Nephron (organoid): ENCODE results near the gene IQCH.

Experiments
- H3K27ac Mint-ChIP-seq, 3 experiments: 2 replicates each; pipeline ENCODE4 v1.8.0; 2020; ENCODE audit warnings: mixed read lengths in 3 of 3, mild to moderate bottlenecking in 2 of 3, moderate library complexity in 1 of 3
- H3K27me3 Mint-ChIP-seq: 2 replicates; pipeline ENCODE4 v1.8.0; 2021; ENCODE audit warnings: low read depth, mild to moderate bottlenecking, moderate library complexity, mixed read lengths
- H3K36me3 Mint-ChIP-seq: 2 replicates; pipeline ENCODE4 v1.8.0; 2020; ENCODE audit warnings: low read depth, mixed read lengths
- H3K4me1 Mint-ChIP-seq: 2 replicates; pipeline ENCODE4 v1.8.0; 2020; ENCODE audit warnings: mixed read lengths
- H3K4me3 Mint-ChIP-seq, 3 experiments: 2 replicates each; pipeline ENCODE4 v1.8.0; 2020; ENCODE audit warnings: mild to moderate bottlenecking in 3 of 3, mixed read lengths in 3 of 3, moderate library complexity in 2 of 3
- H3K9me3 Mint-ChIP-seq: 2 replicates; pipeline ENCODE4 v1.8.0; 2020; ENCODE audit warnings: mixed read lengths
- TF ChIP-seq, protein P1 (sequence below), 3 experiments: fragments of 200-600 bp; sonication (generic); IDR thresholded peaks; one replicate each; pipeline ENCODE4 v1.5.0; 2021; ENCODE audit warnings: antibody characterized with exemption in 3 of 3; ENCODE audit not compliant: unreplicated experiment in 3 of 3

Gene IQCH

DNA sequence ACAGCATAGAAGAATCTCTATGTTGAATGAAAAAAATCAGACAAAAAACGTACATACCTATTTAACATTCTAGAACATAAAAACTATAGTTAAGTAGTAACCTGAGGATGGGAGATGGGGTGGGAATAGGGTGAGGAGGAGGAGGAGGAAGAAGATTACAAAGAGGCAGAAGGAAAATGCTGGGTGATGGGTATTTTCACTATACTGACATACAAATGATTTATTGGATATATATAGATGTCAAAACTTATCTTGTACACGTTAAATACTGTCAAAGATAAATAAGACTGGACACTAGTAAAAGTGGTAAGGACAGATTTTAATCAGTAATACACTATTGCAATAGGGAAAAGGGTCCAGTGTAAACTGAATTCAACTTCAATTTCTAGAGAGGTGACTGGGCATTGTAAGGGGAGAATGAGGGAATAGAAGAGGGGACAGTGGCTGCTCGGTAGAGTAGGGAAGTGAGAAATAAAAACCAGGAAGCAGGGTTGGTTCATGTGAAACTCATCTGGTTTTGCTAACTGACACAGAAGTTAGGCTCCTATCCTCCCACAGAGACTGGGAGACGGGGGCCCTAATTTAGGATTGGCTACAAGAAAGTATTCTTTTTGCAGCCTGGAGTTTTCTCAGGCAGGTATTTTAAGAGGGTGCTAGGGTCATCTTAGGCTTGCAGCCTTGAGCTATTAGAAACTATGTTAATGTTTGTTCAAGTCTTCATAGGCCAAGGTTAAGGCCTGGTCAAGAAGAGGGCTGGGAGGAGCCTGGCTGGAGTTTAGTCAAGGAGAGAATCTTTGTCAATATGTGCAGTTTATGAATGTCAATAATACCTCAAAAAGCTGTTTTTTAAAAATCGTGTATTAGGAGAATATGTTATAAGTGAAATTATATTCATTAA, 251.3 kb downstream of the IQCH start:
- H3K4me1 Mint-ChIP-seq = no peaks in the 10 kb centered on the region
- H3K4me3 Mint-ChIP-seq = no peak overlapping the region
- TF ChIP-seq, protein P1, sequence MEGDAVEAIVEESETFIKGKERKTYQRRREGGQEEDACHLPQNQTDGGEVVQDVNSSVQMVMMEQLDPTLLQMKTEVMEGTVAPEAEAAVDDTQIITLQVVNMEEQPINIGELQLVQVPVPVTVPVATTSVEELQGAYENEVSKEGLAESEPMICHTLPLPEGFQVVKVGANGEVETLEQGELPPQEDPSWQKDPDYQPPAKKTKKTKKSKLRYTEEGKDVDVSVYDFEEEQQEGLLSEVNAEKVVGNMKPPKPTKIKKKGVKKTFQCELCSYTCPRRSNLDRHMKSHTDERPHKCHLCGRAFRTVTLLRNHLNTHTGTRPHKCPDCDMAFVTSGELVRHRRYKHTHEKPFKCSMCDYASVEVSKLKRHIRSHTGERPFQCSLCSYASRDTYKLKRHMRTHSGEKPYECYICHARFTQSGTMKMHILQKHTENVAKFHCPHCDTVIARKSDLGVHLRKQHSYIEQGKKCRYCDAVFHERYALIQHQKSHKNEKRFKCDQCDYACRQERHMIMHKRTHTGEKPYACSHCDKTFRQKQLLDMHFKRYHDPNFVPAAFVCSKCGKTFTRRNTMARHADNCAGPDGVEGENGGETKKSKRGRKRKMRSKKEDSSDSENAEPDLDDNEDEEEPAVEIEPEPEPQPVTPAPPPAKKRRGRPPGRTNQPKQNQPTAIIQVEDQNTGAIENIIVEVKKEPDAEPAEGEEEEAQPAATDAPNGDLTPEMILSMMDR (IDR thresholded peaks at IDR 0.05; ENCODE audit: unreplicated experiment in 3 of 3) = no peak
- H3K27me3 Mint-ChIP-seq = no peaks in the 10 kb centered on the region
- no peak overlapping the region for H3K27ac Mint-ChIP-seq
- H3K9me3 Mint-ChIP-seq = no peaks in the 10 kb centered on the region
- peaks cover 7% of the 10 kb centered on the region for H3K36me3 Mint-ChIP-seq

GRCh38 chr15:67506775-67507747, 252.5 kb downstream of the IQCH start:
- TF ChIP-seq, protein P1 (IDR thresholded peaks at IDR 0.05; ENCODE audit: unreplicated experiment in 3 of 3) = no peak
- Mint-ChIP-seq H3K36me3 (peaks cover 11% of the 10 kb centered on the region), H3K4me1 (no peaks in the 10 kb centered on the region), H3K9me3 (no peaks in the 10 kb centered on the region), H3K27me3 (no peaks in the 10 kb centered on the region), H3K27ac (no peak overlapping the region), H3K4me3 (no peak overlapping the region)

DNA sequence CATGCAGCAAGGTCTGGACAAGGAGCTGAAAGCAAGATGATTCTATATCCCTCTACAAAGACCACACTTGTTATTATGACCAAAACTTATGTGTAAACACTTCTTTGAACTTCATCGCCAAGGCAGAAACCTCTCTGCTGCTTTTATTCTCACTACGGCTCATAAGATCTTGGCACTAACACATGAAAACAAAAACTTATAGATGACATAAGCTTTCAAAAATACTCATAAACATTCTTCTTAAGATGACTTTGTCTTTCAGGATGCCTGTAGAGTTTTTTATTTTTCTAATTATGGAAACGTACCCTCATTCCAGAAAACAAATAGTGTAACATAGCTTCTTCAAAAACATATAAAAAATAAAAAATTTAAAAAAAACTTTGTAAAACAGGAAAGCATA, 253.8 kb downstream of the IQCH start:
- Mint-ChIP-seq H3K27me3 (no peaks in the 10 kb centered on the region), H3K4me3 (no peak overlapping the region), H3K36me3 (peaks cover 25% of the 10 kb centered on the region), H3K4me1 (no peaks in the 10 kb centered on the region), H3K9me3 (no peaks in the 10 kb centered on the region), H3K27ac (no peak overlapping the region)
- TF ChIP-seq, protein P1 (IDR thresholded peaks at IDR 0.05; ENCODE audit: unreplicated experiment in 3 of 3) = no peak

DNA sequence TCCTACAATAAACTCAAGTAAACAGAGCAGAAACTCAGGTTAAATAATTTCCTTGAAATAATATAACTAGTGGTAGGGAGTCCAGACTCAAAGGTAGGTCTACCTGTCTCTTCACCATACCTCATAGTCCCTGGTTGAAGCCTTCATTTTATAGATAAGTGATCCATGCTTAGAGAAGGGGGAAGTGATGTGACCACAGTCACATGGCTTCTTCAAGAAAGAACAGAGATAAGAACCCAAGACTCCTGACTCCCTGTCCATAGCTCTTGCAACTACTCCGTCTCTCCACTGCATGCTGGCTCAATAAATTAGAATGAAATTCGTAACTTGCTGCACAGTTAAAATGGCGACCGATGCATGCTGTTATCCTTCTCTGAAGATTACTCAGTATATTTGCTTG, 255.3 kb downstream of the IQCH start:
- Mint-ChIP-seq H3K4me3 (no peak overlapping the region), H3K27ac (no peak overlapping the region), H3K9me3 (no peaks in the 10 kb centered on the region), H3K4me1 (no peaks in the 10 kb centered on the region), H3K36me3 (peaks cover 37% of the 10 kb centered on the region), H3K27me3 (no peaks in the 10 kb centered on the region)
- TF ChIP-seq, protein P1 (IDR thresholded peaks at IDR 0.05; ENCODE audit: unreplicated experiment in 3 of 3) = no peak

- H3K36me3 Mint-ChIP-seq = peaks cover 37% of the 10 kb centered on the region
- H3K27me3 Mint-ChIP-seq = no peaks in the 10 kb centered on the region
- no peaks in the 10 kb centered on the region for H3K9me3 Mint-ChIP-seq
- no peak overlapping the region for H3K27ac Mint-ChIP-seq
- H3K4me1 Mint-ChIP-seq = no peaks in the 10 kb centered on the region
- no peak overlapping the region for H3K4me3 Mint-ChIP-seq
- TF ChIP-seq, protein P1 (IDR thresholded peaks at IDR 0.05; ENCODE audit: unreplicated experiment in 3 of 3) = no peak
Observed at GRCh38 chr15:67510597-67511190, 256.1 kb downstream of the IQCH start.
